ENCODE results near the gene DCLK1. TPM values are rescaled to one million over a fixed set of nuclear protein-coding genes. Genes with fewer than 3 reads are reported as not detected.
"Not testable (repeated sequence)": the region's sequence is repeated elsewhere in the genome, so short reads cannot be mapped to it uniquely, and the experiment has no call there.

Gene DCLK1
- total and polyA plus RNA-seq, 4 experiments from 2014 or later, result not detected

DNA sequence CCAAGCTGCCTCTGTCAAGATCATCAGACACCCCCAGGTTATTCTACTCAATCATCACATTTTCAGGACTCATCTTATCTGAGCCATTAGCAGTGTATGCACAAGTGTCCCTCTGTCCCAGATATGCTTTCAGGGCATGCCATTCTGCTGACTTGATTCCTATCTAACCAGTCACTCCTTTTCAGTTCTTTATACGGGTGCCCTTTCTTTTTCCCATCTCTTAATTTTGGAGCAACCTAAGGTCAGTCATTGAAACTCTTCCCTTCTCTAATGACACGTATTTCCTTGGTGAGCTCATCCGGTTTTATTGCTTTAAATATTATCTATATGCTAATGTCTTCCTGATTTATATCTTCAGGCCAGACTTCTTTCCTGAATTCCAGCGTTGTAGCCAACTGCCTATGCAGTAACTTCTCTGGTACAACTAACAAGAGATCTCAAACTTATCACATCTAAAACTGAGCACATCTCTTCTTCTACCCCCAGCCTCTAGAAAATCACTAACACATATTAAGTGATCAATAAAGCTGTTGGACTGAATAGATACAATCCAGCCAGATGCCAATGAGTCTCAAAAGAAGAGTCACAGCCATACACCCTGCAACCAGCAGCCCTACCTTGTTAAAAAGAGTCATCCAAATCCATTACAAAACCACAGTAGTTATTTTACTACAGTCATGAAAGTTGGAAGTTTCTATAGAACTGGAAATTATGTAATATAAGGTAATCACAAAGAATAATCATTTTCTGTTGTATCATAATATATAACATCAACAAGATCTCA is 58.8 kb downstream of the DCLK1 start:
- Mint-ChIP-seq H3K27ac (no peak overlapping the region), H3K27me3 (no peaks in the 10 kb centered on the region), H3K9me3 (peaks cover 0 to 3% (median 0%) of the 10 kb centered on the region in 8 donors), H3K4me3 (no peak overlapping the region), H3K36me3 (no peaks in the 10 kb centered on the region), H3K4me1 (no peaks in the 10 kb centered on the region)
- no peak overlapping the region for H3K27ac ChIP-seq (ENCODE audit: low read depth, low read length)
- intact Hi-C loops (cut with micrococcal nuclease), result no loop called here
- no peaks in the 10 kb centered on the region for H3K36me3 ChIP-seq (ENCODE audit: insufficient read depth, low read length)
- no peaks in the 10 kb centered on the region for H3K9me3 ChIP-seq (ENCODE audit: control insufficient read depth in 1 of 2, low read length in 2 of 2)
- no peaks in the 10 kb centered on the region for H3K4me1 ChIP-seq (ENCODE audit: insufficient read depth, low read length)
- no peaks in the 10 kb centered on the region for H3K27me3 ChIP-seq (ENCODE audit: insufficient read depth, low read length)
- CTCF ChIA-PET (ENCODE audit: partially characterized antibody), result no interaction called here
- no peak overlapping the region for H3K4me3 ChIP-seq (ENCODE audit: low read length in 2 of 2)
- POLR2A ChIA-PET (ENCODE audit: partially characterized antibody), result no interaction called here
- no peak for DNase-seq

DNA sequence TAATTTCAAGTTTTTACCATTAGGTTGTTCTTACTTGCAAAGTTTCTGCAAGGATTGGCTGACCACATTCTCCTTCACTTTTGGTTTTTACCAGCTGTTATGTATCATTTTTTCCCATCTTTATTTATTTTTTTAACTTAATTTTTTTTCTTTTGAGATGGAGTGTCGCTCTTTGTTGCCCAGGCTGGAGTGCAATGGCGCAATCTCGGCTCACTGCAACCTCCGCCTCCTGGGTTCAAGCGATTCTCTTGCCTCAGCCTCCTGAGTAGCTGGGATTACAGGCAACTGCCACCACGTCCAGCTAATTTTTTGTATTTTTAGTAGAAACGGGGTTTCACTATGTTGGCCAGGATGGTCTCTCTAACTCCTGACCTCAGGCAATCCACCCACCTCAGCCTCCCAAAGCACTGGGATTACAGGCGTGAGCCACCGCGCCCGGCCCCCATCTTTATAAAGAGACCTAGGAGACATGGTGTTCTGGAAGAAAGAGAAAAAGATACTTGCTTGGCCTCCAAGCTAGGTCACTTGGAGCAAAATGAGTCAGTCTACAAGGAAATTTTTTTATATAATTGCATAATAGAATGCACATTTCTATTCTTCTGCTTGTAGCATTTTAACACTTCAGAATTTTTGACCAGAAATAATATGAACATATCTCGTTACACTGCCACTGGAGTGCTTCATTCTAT is 60.5 kb downstream of the DCLK1 start:
- H3K4me1 Mint-ChIP-seq, DNase-seq: not testable (repeated sequence)
- CTCF ChIA-PET (ENCODE audit: partially characterized antibody), result interaction anchor here (0.6 kb wide), 1 partner anchor 36 kb away, joined by 3 read pairs; no protein-coding TSS in a partner anchor

DNA sequence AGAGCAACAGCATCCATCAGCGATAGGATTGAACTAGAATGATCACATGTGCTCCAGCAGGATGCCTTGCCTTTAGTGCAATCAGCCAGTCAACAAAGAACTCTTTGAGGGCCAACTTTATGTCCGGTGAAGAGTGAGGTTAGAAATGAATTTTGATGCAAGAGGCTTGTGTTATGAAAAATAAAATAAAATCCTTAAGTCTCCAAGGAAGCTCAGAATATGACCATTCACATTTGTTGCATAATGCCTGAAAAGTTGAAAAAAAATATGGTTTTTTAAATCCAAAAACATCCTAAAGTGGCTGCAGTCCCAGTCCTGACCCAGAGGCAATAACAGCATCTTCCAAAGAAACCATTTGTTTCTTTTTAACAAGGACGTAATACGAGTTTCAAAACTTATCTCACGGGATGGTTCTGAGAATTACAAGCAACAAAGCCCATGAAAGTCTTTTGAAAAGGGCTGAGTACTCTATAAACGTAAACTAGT is 61.3 kb downstream of the DCLK1 start:
- Mint-ChIP-seq H3K4me3 (no peak overlapping the region), H3K9me3 (peaks cover 0 to 3% (median 0%) of the 10 kb centered on the region in 8 donors), H3K27me3 (no peaks in the 10 kb centered on the region), H3K27ac (no peak overlapping the region), H3K4me1 (no peaks in the 10 kb centered on the region), H3K36me3 (no peaks in the 10 kb centered on the region)
- DNase-seq, result no peak
- Histone ChIP-seq H3K36me3 (ENCODE audit: insufficient read depth, low read length) (no peaks in the 10 kb centered on the region), H3K9me3 (ENCODE audit: control insufficient read depth in 1 of 2, low read length in 2 of 2) (no peaks in the 10 kb centered on the region), H3K4me3 (ENCODE audit: low read length in 2 of 2) (no peak overlapping the region), H3K27me3 (ENCODE audit: insufficient read depth, low read length) (no peaks in the 10 kb centered on the region), H3K27ac (ENCODE audit: low read depth, low read length) (no peak overlapping the region), H3K4me1 (ENCODE audit: insufficient read depth, low read length) (no peaks in the 10 kb centered on the region)
- ChIA-PET CTCF (ENCODE audit: partially characterized antibody) (no interaction called here), POLR2A (ENCODE audit: partially characterized antibody) (no interaction called here)
- intact Hi-C loops (cut with micrococcal nuclease), result no loop called here

More for the DNA sequence above, 60.5 kb downstream of the DCLK1 start:
- H3K27ac ChIP-seq (ENCODE audit: low read depth, low read length); H3K9me3 ChIP-seq (ENCODE audit: control insufficient read depth in 1 of 2, low read length in 2 of 2); intact Hi-C loops (cut with micrococcal nuclease); H3K4me1 ChIP-seq (ENCODE audit: insufficient read depth, low read length); H3K4me3 Mint-ChIP-seq; H3K36me3 Mint-ChIP-seq; H3K4me3 ChIP-seq (ENCODE audit: low read length in 2 of 2); POLR2A ChIA-PET (ENCODE audit: partially characterized antibody); H3K9me3 Mint-ChIP-seq; H3K36me3 ChIP-seq (ENCODE audit: insufficient read depth, low read length); H3K27me3 Mint-ChIP-seq; H3K27me3 ChIP-seq (ENCODE audit: insufficient read depth, low read length); H3K27ac Mint-ChIP-seq: not testable (repeated sequence)

DNA sequence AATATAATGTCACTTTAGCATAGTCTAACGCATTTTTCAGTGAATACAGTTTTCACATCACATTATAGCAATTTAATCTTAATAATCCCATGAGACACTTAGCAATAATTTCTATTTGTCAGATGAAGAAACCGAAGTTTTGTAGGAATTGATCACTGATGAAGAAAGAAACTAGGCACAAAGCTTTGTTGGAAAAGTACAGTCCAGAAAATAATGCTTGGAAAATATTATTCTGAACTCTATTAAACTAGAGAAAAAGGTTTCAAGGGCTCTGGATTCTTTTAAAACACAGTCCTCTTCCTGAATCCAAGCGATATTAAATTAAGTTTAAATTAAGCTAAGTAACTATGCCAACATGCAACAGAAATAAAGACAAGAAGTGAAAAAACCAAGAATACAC is 62.2 kb downstream of the DCLK1 start:
- Mint-ChIP-seq H3K4me1 (no peaks in the 10 kb centered on the region), H3K4me3 (no peak overlapping the region), H3K36me3 (no peaks in the 10 kb centered on the region), H3K27me3 (no peaks in the 10 kb centered on the region), H3K9me3 (peaks cover 0 to 3% (median 0%) of the 10 kb centered on the region in 8 donors), H3K27ac (no peak overlapping the region)
- Histone ChIP-seq H3K27me3 (ENCODE audit: insufficient read depth, low read length) (no peaks in the 10 kb centered on the region), H3K4me1 (ENCODE audit: insufficient read depth, low read length) (no peaks in the 10 kb centered on the region), H3K9me3 (ENCODE audit: control insufficient read depth in 1 of 2, low read length in 2 of 2) (no peaks in the 10 kb centered on the region), H3K27ac (ENCODE audit: low read depth, low read length) (no peak overlapping the region), H3K36me3 (ENCODE audit: insufficient read depth, low read length) (no peaks in the 10 kb centered on the region), H3K4me3 (ENCODE audit: low read length in 2 of 2) (no peak overlapping the region)
- intact Hi-C loops (cut with micrococcal nuclease), result no loop called here
- ChIA-PET CTCF (ENCODE audit: partially characterized antibody) (no interaction called here), POLR2A (ENCODE audit: partially characterized antibody) (no interaction called here)
- no peak for DNase-seq

DNA sequence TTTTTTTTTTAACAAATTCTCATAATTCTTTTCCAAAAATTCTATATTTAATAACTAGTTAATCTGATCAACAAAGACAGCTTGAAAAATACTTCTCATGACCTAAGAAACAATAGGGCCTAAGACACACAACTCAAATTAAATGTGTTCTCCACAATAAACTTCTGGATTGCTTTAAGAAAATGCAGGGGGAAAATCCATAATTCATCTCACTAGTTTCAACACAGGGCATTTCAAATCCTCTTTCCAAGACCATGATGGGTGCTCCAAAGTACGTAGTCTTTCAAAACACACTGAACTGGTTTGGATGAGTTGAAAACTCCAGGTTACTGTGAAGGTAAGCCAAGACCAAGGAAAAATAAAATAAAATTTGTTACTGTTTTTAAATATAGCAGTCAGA is 62.6 kb downstream of the DCLK1 start:
- no peak for DNase-seq
- Mint-ChIP-seq H3K9me3 (peaks cover 0 to 3% (median 0%) of the 10 kb centered on the region in 8 donors), H3K4me1 (no peaks in the 10 kb centered on the region), H3K27me3 (no peaks in the 10 kb centered on the region), H3K36me3 (no peaks in the 10 kb centered on the region), H3K27ac (no peak overlapping the region), H3K4me3 (no peak overlapping the region)
- no peak overlapping the region for H3K4me3 ChIP-seq (ENCODE audit: low read length in 2 of 2)
- CTCF ChIA-PET (ENCODE audit: partially characterized antibody), result no interaction called here
- POLR2A ChIA-PET (ENCODE audit: partially characterized antibody), result no interaction called here
- H3K9me3 ChIP-seq (ENCODE audit: control insufficient read depth in 1 of 2, low read length in 2 of 2), result no peaks in the 10 kb centered on the region
- intact Hi-C loops (cut with micrococcal nuclease), result no loop called here
- no peaks in the 10 kb centered on the region for H3K36me3 ChIP-seq (ENCODE audit: insufficient read depth, low read length)
- no peaks in the 10 kb centered on the region for H3K27me3 ChIP-seq (ENCODE audit: insufficient read depth, low read length)
- H3K27ac ChIP-seq (ENCODE audit: low read depth, low read length), result no peak overlapping the region
- no peaks in the 10 kb centered on the region for H3K4me1 ChIP-seq (ENCODE audit: insufficient read depth, low read length)

DNA sequence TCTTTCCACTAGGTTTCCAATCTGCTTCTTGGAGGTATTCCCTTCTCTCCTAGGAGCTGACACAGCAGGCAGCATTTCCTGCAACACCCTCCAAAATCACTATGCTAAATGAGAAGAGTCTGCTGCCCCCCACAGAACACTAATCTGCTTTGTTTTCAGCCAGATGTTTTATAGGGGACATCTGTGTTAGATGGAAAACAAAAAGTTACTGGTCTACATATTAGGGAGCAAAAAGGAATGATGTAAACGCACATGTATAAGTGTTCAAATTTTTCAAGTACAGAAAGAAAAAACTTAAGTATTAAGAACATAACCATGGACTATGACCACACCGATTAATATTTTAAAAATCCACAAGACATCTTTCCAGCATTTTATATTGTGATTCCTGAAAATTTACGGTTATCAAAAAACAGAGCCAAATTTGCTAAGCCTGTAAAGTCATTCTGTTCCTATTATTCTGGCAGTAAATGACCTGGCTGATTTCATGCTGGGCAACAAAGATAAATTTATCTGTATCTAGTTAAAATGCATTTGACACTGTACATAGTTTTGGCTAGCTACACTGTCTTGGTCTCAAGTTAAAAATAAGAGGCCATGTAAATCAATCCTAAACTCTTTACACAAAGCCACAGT is 63.3 kb downstream of the DCLK1 start:
- ChIA-PET CTCF (ENCODE audit: partially characterized antibody) (no interaction called here), POLR2A (ENCODE audit: partially characterized antibody) (no interaction called here)
- DNase-seq, result no peak
- no peaks in the 10 kb centered on the region for H3K27me3 ChIP-seq (ENCODE audit: insufficient read depth, low read length)
- Mint-ChIP-seq H3K27ac (no peak overlapping the region), H3K27me3 (no peaks in the 10 kb centered on the region), H3K4me1 (no peaks in the 10 kb centered on the region), H3K4me3 (no peak overlapping the region), H3K9me3 (peaks cover 0 to 3% (median 0%) of the 10 kb centered on the region in 8 donors), H3K36me3 (no peaks in the 10 kb centered on the region)
- no peak overlapping the region for H3K27ac ChIP-seq (ENCODE audit: low read depth, low read length)
- no peaks in the 10 kb centered on the region for H3K4me1 ChIP-seq (ENCODE audit: insufficient read depth, low read length)
- intact Hi-C loops (cut with micrococcal nuclease), result no loop called here
- no peaks in the 10 kb centered on the region for H3K9me3 ChIP-seq (ENCODE audit: control insufficient read depth in 1 of 2, low read length in 2 of 2)
- no peaks in the 10 kb centered on the region for H3K36me3 ChIP-seq (ENCODE audit: insufficient read depth, low read length)
- H3K4me3 ChIP-seq (ENCODE audit: low read length in 2 of 2), result no peak overlapping the region

DNA sequence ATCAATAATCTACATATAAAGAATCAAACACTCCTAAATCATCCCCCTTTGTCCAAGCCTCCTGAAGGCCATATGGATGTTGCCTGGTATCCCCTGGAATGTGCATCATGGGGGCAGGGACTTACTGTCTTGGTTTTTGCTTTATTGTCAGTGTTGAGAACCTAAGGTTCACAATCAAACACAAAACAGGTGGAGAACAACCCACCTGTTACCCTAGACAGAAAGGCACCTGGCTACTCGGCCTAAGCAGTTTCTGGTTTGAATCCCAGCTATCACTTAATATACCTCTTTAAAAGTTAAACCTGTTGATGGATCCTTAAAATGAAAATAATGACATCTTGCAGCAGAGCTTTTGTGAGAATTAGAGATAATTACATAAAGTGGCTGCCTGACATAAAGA is 68.9 kb downstream of the DCLK1 start:
- Mint-ChIP-seq H3K27me3 (no peaks in the 10 kb centered on the region), H3K36me3 (no peaks in the 10 kb centered on the region), H3K9me3 (peaks cover 0 to 4% (median 0%) of the 10 kb centered on the region in 8 donors), H3K27ac (no peak overlapping the region), H3K4me3 (no peak overlapping the region), H3K4me1 (no peaks in the 10 kb centered on the region)
- H3K4me1 ChIP-seq (ENCODE audit: insufficient read depth, low read length), result no peaks in the 10 kb centered on the region
- H3K27ac ChIP-seq (ENCODE audit: low read depth, low read length), result no peak overlapping the region
- POLR2A ChIA-PET (ENCODE audit: partially characterized antibody), result no interaction called here
- no peak for DNase-seq
- H3K27me3 ChIP-seq (ENCODE audit: insufficient read depth, low read length), result no peaks in the 10 kb centered on the region
- no peak overlapping the region for H3K4me3 ChIP-seq (ENCODE audit: low read length in 2 of 2)
- no peaks in the 10 kb centered on the region for H3K9me3 ChIP-seq (ENCODE audit: control insufficient read depth in 1 of 2, low read length in 2 of 2)
- intact Hi-C loops (cut with micrococcal nuclease), result no loop called here
- CTCF ChIA-PET (ENCODE audit: partially characterized antibody), result no interaction called here
- H3K36me3 ChIP-seq (ENCODE audit: insufficient read depth, low read length), result no peaks in the 10 kb centered on the region
